ENCODE measurements around the gene INSR. TPM values are rescaled to one million over a fixed set of nuclear protein-coding genes. Genes with fewer than 3 reads are reported as not detected.

Gene INSR
- polyA plus RNA-seq, 3 donors: 26.6 to 37.0 (median 31.9) TPM

DNA sequence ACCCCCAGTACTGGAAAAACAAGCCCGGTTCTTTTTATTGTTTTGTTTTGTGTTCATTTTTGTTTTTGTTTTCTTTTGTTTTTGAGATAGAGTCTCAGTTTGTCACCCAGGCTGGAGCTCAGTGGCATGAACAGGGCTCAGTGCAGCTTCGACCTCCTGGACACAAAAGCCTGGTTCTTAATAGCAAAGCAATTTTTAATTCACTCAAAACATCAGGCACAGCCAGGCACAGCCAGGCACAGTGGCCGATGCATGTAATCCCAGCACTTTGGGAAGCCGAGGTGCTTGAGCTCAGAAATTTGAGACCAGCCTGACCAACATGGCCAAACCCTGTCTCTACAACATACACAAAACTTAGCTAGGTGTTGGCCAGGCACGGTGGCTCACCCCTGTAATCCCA lies 30.7 kb downstream of the INSR start:
- DNase-seq (ENCODE audit: extremely low read depth in 1 of 11, low read depth in 9 of 11, low spot score in 4 of 11): no peak

DNA sequence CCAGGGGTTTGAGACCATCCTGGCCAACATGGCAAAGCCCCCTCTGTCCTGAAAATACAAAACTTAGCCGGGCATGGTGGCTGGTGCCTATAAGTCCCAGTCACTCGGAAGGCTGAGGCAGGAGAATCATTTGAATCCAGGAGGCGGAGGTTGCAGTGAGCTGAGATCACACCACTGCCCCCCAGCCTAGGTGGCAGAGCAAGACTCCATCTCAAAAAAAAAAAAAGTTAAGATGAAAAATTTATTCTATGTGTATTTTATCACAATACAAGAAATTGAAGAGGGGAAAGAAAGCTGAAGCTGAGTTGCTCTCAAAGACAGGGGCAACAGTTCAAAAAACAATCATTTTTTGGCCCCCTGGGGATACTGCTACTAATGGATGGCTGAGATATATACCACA lies 31.1 kb downstream of the INSR start:
- DNase-seq (ENCODE audit: extremely low read depth in 1 of 11, low read depth in 9 of 11, low spot score in 4 of 11): no peak

DNA sequence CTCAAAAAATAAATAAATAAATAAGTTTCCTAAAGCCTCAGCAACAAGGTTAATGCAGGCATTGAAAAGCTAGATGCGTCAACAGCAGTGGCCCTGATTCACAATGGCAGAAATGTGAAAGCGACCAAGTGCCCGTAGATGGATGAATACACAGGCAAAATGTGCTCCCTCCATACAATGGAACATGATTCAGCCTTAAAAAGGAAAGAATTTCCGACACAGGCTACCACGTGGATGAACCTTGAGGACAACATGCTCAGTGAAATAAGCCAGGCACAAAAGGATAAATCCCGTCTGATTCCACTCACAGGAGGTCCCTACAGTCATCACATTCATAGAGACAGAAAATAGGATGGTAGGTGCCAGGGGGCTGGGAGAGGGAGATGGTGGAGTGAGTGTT lies 31.7 kb downstream of the INSR start:
- no peak for DNase-seq (ENCODE audit: extremely low read depth in 1 of 11, low read depth in 9 of 11, low spot score in 4 of 11)

DNA sequence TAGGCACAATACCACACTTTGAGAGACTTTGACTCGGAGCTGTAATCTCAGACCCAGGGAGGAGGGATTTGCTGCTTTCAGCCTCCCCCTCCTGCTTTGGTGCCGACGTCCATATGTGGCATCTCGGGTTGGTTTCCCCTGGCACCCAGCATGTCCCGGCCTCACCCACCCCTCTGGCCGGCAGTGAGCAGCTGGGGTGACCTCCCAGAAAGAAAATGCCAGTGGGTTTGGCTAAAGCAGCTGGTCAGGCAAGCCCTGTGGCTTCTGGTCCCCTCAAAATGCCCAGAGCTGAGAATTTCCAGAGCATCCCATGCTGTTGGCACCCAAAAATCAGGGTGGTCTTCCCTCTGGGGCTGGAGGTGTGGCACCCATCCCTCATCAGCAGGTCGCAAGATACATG lies 34.1 kb downstream of the INSR start:
- DNase-seq (ENCODE audit: extremely low read depth in 1 of 11, low read depth in 9 of 11, low spot score in 4 of 11): no peak

DNA sequence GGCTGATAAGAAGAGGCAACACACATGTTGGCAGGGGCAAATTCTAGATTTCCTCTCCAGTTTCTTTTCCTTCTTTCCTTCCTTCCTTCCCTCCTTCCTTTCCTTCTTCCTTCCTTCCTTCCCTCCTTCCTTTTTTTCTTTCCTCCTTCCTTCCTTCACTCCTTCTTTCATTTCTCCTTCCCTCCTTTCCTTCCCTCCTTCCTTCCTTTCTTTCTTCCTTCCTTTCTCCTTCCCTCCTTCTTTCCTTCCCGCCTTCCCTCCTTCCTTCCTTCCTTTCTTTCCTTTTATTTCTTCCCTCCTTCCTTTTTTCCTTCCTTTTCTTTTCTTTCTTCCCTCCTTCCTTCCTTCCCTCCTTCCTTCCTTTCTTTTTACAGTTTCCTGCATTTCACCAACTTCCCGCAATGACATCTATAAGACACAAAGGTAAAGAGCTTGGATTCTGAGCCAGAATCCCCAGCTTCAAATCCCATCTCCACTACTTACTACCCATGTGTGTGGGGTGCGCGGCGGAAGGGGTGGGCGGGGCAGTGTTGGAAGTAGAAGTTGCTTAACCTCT lies 35.3 kb downstream of the INSR start:
- DNase-seq (ENCODE audit: extremely low read depth in 1 of 11, low read depth in 9 of 11, low spot score in 4 of 11): no peak

DNA sequence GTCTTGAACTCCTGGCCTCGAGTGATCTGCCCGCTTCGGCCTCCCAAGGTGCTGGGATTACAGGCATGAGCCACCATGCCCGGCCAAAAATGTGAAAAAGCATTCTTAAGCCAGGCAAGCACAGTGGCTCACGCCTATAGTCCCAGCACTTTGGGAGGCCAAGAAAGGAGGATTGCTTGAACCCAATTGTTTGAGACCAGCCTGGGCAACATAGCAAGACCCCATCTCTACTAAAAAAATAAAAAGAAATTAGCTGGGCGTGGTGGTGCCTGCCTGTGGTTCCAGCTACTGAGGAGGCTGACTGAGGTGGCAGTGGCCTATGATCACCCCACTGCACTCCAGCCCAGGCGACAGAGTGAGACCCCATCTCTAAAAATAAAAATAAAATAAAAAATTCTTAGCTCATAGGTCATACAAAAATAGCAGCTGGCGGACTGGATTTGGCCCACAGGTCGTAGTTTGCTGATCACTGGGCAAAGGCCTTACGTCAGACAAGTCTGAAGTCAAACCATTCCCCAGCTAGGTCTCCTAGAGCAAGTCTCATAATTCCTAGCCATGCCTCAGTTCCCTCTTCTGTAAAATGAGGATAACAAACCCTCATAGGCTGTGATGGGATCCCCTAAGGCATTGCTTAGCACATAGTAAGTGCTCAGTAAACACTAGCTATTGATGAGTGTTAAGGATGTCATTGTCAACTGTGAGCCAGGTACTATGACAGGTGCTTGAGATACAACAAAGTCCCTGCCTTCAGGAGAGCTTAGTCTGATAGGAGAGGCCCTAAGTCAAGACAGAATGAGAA lies 36.0 kb downstream of the INSR start:
- no peak for DNase-seq (ENCODE audit: extremely low read depth in 1 of 11, low read depth in 9 of 11, low spot score in 4 of 11)

DNA sequence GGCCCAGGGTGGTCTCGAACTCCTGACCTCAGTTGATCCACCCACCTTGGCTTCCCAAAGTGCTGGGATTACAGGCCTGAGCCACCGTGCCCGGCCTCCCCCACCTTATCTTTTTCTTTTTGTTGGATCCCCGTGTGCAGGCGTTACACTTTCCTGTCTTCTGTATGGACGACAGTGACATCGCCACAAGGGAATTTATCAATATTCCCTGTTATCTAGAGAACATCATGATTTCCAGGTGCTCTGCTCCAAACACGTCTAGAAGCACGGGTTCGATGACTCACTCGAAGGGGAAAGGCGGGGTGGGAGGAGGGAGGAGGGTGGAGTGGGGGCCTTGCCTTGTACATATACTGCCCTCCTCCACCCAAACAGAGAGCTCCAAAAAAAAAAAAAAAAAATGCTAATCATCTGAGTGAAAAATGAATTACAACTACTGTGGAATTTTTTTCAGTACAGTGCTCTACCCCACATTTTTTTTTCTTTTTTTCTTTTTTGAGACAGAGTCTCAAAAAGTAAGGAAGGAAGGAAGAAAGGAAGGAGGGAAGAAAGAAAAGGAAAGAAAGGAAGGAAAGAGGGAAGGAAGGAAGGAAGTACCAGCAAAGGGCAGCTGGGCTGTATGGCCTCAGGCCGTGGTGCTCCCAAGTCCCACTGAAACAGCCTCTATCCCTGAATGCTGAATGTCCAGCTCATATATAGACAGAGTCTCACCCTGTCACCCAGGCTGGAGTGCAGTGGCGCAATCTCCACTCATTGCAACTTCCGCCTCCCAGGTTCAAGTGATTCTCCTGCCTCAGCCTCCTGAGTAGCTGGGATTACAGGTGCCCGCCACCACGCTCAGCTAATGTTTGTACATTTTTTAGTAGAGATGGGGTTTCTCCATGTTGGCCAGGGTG lies 36.8 kb downstream of the INSR start:
- DNase-seq (ENCODE audit: extremely low read depth in 1 of 11, low read depth in 9 of 11, low spot score in 4 of 11): no peak

DNA sequence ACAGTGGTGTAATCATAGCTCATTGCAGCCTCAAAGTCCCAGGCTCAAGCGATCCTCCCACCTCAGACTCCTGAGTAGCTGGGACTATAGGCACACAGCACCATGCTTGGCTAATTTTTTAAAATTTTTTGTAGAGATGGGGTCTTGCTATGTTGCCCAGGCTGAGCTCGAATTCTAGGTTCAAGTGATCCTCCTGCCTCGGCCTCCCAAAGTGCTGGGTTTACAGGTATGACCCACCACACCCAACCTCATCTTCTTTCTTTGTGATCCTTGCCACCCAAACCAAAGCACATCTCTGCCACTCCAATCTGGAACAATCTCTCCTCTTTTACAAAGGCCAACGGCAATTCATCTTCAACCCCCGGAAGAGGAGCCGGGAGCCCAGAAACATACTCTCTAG lies 38.6 kb downstream of the INSR start:
- no peak for DNase-seq (ENCODE audit: extremely low read depth in 1 of 11, low read depth in 9 of 11, low spot score in 4 of 11)

DNA sequence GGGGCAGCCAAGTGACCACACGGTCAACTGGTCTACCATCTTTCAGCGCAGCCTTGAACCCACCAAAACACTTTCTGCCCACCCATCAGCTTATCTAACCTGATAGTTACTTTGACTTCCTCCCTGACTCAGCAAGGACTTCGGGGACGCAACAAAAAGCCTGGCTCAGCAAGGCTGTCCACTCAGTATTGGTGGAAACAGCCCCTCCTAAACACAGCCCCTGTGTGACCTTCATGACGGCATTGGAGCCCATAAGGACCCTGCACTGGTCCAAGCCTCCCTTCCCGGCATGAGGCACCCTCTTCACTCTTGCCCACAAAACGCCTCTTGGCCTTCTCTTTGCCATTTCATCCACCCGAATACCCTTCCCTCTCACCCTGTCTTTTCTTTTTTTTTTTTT lies 39.1 kb downstream of the INSR start:
- DNase-seq (ENCODE audit: extremely low read depth in 1 of 11, low read depth in 9 of 11, low spot score in 4 of 11): no peak

DNA sequence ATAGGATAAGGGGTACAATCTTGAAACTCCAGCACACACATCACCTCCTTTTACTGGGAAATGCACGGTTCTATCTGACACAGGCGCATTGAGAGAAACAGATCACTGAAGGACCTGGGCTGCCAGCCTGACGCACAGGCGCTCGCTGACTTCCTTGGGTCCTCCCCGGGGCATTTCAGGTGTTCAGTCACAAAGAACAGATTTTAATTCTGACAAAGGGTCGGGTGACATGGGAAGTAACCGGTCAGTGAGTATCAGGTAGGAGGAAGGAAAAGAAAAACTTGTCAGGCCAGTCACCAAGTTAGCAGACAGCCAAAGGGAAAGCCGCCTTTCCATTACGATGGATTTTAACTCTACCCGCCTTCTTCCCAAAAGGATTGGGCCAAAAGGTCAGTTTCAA lies 39.6 kb downstream of the INSR start:
- peak in 3 of 11 donors; percentile 21 to 43 (median 27) for DNase-seq (ENCODE audit: extremely low read depth in 1 of 11, low read depth in 9 of 11, low spot score in 4 of 11)

DNA sequence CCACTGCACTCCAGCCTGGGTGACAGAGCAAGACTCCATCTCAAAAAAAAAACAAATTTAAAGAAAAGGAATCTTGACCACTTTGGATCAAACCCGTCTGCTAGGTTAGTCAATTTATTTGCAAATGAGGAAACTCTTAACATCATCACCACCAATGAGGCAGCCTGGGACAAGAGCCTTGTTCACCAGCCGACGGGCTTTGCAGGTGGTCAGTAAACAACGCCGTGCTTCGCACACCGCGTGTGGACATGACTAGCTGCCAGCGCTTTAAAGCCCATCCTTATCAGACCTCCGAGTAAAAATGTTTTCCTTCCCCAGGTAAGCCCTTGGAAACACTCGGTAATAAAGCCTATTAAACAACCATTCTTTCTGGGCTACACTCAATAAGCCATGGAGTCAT lies 41.9 kb downstream of the INSR start:
- DNase-seq (ENCODE audit: extremely low read depth in 1 of 11, low read depth in 9 of 11, low spot score in 4 of 11): no peak

DNA sequence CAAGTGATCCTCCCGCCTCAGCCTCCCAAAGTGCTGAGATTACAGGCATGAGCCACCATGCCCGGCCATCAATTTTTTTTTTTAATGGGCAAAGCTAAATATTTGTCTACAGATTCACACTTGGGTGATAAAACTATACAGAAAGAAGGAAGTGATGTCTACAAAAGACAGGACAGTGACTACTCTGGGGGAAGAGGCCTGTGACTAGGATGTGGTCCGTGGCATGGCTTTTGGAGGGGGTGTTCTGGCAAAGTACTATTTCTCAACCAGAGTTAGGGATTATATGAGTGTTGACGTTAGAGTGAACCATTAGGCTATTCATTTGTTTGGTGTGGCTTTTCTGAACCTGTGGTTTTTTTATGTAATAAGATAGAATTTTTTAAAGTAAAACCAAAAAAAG lies 42.7 kb downstream of the INSR start:
- DNase-seq (ENCODE audit: extremely low read depth in 1 of 11, low read depth in 9 of 11, low spot score in 4 of 11): no peak

DNA sequence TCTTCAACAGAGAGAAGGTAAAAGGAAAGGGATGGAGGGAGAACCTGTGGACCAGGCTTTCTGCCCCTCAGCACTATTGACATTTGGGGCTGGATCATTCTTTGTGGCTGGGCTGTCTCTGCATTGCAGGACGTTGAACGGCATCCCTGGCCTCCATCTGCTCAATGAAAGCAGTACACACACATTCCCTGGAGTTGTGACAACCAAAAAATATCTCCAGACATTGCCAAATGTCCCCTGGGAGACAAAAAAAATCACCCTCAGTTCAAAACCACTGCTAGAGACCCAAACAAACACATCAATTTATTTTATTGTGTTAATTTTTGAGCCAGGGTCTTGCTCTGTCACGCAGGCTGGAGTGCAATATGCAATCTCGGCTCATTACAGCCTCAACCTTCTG lies 43.3 kb downstream of the INSR start:
- no peak for DNase-seq (ENCODE audit: extremely low read depth in 1 of 11, low read depth in 9 of 11, low spot score in 4 of 11)

DNA sequence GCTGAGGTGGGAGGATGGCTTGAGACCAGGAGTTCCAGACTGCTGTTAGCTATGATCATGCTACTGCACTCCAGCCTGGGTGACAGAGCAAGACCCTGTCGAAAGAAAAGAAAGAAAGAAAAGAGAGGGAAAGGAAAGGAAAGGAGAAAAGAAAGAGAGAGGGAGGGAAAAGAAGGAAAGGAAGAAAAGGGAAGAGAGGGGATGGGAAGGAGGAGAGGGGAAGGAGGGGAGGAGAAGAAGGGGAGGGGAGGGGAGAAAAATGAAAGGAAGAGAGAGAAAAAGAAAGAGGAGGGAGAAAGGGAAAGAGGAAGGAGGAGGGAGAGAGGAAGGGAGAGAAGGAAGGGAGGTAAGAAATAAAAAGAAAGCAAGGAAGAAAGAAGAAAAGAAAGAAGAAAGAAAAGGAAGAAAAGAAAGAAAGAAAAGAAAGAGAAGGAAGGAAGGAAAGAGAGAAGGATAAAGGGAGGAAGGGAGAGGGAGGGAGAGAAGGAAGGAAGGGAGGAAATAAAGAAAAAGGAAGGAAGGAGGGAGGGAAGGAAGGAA lies 44.1 kb downstream of the INSR start:
- no peak for DNase-seq (ENCODE audit: extremely low read depth in 1 of 11, low read depth in 9 of 11, low spot score in 4 of 11)

DNA sequence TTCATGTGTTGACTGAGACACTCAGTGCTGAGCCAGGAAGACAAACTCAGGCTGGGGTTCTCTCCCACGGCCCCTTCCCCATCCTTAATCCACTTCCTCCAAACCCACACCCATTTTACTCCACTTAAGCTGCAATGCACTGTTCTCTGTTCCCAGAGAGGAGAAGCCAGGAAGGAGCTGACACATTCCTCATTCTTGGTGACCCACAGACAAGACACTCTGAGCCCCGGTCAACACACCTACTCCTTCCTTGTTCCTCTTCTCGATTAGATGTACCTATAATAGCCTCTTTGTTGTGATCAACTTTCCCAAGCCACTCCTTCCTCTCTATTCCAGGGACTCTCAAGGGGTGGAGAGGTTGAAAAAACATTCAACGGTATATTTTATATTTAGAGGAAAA lies 47.1 kb downstream of the INSR start:
- no peak for DNase-seq (ENCODE audit: extremely low read depth in 1 of 11, low read depth in 9 of 11, low spot score in 4 of 11)

DNA sequence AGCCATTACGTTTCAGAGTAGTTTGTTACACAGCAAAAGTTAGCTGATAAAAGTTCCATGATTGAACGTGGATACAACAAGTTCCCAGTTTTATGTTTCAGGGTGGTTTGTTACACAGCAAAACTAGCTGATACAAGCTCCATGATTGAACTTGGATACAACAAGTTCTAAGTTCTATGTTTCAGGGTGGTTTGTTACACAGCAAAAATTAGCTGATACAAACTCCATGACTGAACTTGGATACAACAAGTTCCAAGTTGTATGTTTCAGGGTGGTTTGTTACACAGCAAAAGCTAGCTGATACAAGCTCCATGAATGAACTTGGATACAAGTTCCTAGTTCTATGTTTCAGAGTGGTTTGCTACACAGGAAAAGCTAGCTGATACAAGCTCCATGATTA lies 47.6 kb downstream of the INSR start:
- no peak for DNase-seq (ENCODE audit: extremely low read depth in 1 of 11, low read depth in 9 of 11, low spot score in 4 of 11)

DNA sequence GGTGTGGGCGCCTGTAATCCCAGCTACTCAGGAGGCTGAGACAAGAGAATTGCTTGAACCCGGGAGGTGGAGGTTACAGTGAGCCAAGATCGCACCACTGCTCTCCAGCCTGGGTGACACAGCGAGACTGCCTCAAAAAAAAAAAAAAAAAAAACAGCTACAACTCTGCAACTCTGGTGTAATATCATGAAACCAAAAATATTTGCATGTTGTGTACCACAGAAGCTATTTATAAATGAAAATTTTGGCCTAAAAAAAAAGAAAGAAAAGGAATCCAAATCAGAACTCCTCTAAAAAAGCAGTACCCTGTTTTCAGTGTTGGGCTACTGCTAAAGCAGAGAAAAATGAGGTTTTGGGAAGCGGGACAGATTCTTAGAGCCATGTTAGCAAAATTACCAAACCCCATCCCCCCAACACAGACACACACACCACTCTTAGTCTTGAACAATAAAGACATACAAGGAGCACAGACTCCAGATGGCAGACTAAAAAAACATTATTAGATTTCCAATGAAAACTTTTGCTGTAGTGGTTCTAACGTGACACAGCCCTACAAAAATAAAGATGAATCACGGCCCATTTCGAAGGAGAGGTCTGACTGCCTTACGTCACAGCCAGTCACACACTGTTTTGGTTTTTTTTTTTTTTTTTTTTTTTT lies 51.5 kb downstream of the INSR start:
- DNase-seq (ENCODE audit: extremely low read depth in 1 of 11, low read depth in 9 of 11, low spot score in 4 of 11): no peak

DNA sequence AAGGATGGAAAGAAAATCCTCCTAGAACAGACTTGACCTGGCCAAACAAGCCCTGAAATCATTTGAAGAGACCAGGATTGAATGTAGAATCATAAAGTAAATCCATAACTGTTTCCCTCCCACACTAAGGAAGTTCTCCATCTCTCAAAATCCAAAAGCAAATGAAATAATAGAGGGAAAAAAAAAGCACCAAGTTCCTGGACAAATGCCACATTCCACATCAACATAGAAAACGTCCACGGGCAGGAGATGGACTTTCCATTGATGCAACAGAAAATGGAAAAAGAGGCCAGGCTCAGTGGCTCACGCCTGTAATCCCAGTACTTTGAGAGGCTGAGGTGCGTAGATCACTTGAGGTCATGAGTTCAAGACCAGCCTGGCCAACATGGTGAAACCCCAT lies 56.2 kb downstream of the INSR start:
- no peak for DNase-seq (ENCODE audit: extremely low read depth in 1 of 11, low read depth in 9 of 11, low spot score in 4 of 11)

DNA sequence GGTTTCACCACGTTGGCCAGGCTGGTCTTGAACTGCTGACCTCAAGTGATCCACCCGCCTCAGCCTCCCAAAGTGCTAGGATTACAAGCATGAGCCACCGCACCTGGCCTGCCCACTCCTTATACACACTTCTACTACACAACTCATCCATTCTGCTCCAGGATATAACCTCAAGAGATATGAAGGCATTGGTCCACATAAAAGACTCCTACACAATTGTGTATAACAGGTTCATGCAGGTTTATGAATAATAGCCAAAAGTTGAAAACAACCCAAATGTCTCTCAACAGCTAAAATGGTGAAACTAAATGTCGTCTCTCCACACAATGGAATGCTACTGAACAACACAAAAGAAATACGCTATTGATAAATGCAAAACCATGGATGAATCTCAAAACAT lies 58.1 kb downstream of the INSR start:
- no peak for DNase-seq (ENCODE audit: extremely low read depth in 1 of 11, low read depth in 9 of 11, low spot score in 4 of 11)
